HG02973 (cell line): Measurements from ENCODE around the gene RAB11FIP4.

Experiments
- ATAC-seq: cut with Tn5 transposase; IDR thresholded peaks from one replicate; pipeline ENCODE4 v1.9.1; 2021; ENCODE audit warnings: moderate library complexity; ENCODE audit not compliant: unreplicated experiment

RAB11FIP4 gene

DNA sequence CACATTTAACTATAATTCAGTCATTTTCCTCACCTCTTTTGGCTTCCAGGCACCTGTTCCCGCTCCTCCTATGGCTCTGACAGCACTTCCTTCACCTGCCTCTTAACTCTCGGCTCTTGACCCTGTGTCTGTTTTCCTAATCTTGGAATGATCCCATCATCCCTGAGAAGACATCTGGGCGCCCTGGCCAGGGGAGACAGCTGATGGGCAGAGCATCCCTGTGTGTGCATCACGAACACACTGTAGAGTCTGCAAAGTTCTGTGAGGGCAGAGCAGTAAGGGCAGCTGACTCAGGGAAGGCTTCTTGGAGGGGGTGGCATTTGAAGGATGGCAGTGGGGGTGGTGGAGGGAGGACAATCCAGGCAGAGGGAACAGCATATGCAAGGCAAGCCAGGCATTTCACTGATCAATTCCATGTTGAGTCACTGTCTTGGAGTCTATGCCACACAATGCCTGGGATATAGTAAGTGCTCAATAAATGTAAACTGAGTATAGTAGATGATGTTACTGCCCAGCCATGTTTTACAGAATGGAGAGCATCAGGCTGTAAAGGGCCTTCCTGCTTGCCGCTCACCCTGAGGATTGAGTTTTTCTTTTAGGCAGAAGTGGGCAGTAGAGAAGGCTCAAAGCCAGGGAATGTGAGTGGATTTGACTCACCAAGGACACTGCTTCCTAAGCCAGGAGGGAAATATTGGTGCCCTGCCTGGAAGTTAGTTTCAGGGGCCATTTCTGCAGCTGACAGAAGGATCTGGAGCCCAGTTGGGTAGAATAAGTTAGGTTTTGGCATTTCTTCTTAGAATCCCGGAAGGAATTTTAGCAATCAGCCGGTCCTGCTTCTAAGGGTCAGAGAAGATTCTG is 5.8 kb upstream of the RAB11FIP4 start:
- no peak for ATAC-seq

DNA sequence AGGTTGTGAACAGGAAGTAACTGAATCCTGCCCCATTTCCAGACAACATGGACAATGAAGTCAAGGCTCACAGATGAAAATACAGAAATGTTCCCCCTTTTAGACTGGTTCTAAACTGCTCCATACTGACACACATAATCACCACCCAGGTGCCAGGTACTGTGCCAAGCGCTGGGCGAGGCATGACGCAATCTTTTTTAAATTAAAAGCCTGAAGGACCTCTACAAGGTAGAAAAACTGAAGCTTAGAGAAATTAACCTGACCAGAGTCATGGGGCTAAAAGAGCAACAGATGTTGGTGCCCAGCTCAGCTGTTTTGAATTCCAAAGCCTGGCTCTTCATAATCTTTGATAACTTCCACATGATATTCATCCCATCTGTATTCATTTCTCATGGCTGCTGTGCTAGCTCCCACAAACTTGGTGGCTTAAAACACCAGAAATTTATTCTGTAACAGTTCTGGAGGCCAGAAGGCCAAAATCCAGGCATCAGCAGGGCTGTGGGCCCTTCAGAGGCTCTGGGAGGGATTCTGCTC is 4.9 kb upstream of the RAB11FIP4 start:
- no peak for ATAC-seq

DNA sequence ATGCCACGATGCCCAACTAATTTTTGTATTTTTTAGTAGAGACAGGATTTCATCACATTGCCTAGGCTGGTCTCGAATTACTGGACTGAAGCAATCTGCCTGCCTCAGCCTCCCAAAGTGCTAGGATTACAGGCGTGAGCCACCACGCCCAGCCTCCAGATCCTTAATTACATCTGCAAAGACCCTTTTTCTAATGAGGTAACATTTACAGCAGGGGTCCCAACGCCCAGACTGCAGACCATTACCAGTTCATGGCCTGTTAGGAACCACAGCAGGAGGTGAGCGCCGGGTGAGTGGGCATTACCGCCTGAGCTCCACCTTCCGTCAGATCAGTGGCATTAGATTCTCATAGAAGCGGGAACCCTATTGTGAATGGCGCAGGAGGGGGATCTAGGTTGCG is 4.0 kb upstream of the RAB11FIP4 start:
- ATAC-seq = no peak

DNA sequence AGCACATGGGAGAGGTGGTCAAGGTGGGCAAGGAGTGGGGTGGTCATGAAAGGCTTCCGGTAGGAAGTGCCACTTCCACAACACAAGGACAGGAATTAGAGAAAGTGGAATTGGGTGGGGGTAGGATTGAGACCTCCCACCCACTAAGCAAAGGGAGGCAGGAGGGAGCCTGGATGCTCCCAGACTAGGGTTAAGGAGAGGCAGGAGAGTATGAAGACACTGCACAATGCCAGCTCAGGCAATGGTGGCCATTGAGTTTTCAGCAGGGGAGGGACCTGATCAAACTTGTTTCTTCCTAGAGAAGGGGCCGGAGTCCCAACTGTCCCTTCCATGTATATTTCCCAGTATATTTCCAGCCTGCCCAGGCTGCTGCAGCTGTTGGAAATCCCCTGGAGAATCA is 3.1 kb upstream of the RAB11FIP4 start:
- no peak for ATAC-seq

DNA sequence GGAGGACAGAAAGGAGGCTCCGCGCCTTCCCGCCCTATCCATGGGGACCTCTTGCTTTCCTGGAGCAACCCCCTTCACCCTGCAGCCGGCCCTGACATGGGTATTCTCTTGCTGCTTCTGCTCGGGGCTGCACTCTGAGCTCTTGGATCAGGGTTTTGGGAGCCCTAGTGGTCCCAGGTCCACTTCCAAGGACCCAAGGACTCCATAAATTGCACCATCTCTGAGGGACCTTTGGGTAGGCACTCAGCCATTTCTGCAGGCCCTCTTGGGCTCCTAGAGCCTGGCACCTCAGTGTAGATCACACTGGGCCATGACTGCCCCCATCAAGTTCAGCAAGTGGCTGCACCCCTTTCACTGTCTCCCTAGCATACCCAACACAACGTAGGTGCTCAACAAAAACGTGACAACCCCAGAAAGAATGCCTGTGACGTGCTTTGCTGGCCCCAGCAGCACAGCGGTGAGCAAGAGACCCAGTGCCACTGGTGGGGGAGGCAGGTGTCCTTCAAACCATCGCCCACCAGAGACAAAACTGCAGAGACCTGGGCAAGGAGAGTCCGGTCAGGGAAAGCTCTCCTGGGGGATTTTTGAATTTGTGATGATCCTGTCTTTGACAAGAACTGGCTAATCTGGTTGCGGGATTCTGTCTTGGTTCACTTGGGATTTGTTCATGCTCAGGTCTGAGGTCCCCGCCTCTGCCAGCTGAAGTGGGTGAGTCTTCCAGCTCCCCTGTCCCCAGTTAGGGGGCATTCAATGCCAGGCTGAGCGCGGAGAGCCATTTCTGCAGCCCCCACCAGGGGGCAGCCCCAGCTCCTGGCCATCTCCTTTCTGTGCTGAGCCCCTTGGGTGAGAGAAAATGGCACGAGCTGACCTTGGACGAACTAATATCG is 2.5 kb upstream of the RAB11FIP4 start:
- ATAC-seq = no peak

DNA sequence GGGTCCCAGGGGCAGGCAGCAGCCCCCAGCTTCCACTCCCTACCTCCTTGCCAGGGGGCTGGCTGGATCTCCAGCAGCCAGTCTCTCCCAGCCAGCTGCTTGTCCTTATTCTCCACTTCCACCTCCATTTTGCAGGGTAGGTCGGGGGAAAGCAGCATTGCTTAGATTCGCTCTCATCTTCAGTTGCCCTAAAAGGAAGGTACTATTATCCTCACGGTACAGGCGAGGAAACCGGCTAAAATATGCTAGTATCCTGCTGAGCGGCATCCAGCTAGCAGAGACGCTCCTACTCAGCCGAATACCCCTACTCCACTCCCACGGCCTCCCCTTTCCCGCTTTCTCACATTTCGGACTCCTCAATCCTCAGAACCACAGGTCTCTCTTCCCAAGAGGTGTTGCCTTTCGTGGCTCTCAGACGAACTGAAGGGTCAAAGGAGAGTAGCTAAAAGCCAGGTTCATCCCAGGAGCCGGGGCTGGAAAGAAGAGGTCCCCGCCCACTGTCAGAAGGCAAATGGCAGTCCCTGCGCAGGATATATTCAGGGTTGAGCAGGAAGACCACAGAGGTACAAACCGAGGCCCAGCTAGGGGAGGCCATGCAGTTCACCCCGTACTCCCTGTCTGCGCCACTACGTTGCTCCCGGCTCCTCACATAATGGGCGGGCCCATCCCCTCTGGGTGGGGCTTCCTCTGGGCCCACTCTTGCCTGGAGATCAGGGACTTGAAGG is 1.7 kb upstream of the RAB11FIP4 start:
- ATAC-seq = no peak

DNA sequence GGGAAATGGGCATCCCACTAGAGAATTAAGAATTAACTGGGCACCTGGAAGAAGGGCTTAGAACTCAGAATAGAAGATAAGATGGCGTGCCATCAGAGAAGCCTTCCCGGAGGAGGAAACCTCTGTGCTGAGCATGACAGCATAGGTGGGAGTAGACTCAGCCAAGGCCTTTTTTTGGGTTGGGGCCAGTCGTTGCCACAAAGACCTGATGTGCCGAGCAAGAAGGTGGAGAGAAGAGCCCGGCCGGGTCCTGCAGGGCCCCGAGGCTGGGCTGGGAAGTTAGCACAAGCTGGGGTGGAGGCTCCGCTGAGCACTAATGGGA is 1.1 kb upstream of the RAB11FIP4 start:
- ATAC-seq = no peak

DNA sequence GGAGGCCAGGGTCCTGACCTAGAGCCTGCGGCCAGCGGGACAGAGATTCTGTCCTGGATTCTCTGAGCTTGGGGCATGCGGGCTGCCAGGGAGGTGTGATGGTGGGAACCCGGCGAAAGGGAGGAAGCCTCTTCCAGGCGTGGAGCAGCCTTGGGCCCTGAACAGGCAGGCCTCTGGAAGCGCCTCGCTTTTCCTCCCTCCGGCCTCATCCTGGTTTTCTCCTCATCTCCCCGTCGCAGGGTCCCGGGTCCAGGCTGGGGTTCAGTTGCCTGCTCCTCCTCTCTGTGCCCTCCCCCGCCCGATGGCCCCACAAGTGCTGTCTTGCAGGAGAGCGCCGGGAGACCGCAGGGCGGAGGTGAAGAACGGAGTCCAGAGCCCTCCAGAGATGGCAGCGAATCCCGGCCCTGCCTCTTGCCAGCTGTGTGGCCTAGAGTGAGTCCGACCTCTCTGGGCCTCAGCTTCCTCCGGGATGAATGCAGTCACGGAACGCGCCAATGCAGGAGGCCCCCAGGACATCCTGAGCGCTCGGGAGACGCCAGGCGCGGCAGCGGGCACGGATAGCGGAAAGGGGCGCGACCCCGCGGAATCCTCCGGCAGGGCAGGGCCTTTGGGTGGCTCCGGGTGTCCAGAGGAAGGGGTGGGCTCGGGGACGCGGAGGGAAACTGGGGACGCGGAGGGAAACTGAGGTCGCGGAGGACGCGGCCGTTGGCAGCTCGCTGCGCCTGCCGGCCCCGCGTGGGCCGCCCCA is 553 bp upstream of the RAB11FIP4 start:
- ATAC-seq = no peak

DNA sequence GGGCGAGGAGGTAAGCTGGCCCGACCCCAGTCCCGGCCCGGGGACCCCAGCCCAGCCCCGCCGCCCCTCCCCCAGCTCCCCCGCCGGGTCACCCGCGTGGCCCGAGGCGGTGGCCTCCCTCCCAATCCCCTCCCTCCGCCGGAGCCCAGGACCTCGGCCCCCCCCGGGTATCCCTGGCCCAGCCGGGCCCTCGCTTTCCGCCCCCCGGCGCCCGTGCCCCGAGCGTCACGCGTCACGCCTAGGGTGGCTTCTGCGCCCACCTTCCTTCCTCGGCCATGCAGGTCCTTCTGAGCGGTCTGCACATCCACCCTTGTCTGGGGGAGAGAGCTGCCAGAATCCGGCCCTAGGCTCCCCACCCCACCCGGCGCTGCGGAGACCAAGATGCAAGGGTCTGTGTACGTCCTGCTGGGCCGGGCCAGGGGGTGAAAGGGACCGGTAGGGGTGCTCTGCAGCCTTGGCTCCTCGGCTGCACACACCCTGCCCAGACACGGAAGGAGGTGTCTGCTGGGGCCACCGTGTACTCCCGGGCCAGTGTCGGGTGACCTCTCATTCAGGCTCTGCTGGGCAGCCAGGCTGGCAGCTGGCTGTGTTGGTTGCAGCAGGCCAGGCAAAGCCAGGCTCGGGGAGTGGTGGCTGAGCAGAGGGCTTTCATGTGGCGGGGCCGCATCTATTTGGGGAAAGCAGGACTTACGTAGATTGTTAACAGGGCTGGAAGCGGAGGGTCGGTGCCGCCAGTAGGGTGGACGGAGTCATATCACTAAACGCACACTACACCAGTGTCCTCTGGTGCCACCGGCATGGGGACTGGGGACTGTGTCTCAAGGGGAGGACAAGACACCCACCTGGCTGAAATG is 754 bp downstream of the RAB11FIP4 start:
- ATAC-seq = no peak

DNA sequence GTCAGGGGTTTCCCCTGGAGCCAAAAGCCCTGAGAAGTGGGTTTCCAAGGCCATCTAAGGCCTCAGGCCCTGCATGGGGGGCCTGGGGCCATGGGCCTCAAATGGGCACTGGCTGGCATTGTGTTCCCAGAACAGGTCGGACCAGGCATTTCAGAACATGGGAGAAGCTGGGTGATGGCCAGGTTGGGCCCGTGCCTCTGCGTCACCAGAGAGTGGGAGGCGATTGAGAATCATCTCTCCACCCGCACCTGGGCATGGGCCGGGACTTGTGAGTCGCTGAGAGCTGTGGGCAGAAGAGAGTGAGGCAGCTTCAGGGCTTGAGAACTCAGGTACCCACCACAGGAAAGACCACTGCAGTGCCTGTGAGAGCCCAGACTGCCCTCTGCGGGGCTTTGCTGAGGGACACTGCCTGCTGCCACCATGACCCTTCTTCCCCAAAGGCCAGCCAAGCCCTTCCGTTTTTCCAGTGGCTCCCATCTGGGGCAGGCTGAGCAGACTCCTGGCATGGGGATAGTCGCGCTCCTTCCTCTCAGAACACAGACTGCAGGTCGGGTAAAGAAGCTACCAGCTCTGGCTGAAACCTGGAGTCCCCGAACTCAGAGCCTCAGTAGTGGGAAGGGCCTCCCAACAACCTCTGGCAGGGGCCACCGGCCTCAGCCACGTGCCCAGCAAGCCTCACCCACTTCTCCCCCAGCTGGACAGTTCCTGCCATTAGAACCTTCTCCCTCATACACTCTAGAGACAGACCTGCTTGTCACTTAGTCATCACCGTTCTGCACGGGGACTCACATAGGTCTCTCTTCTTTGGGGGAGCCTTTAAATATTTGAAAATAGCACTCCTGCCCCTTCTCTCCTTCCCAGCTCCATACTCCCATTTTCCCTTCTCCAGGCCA is 1.6 kb downstream of the RAB11FIP4 start:
- no peak for ATAC-seq

DNA sequence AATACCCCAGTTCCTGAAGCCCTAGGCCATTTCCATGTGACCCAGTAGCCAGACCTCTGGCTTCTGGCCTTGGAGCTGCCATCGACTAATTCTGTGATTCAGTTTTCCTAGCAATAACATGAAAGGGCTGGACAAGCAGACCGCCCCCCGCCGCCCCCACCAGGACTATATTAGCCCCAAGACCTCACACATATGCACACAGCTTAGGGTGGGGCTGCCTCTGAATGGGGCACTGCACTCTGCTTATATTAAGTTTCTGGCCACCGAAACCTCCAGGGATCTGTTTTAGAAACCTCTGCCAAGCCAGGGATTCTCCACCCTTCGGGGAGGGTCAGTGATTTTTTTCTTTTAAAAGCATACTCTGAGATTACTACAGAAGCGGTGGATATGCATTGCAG is 2.3 kb downstream of the RAB11FIP4 start:
- ATAC-seq = no peak

DNA sequence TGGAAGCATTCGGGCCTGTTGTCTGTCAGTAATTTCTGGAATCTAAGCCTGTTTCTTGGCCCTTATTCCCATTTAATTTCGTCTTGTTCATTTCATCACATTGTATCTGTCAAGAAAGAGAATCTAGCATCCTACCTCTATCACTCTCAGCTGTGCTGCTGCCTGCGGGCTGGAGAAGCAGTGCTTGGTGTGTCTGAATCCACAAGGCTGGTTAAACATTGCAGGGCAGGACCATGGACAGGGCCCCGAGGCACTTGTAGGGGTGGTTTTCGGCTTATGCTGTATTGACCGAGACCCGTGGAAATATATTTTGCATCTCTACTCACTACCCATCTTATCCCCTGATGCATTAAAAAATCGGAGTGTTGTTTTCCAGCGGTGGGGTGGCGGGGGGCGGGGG is 3.1 kb downstream of the RAB11FIP4 start:
- ATAC-seq = no peak

DNA sequence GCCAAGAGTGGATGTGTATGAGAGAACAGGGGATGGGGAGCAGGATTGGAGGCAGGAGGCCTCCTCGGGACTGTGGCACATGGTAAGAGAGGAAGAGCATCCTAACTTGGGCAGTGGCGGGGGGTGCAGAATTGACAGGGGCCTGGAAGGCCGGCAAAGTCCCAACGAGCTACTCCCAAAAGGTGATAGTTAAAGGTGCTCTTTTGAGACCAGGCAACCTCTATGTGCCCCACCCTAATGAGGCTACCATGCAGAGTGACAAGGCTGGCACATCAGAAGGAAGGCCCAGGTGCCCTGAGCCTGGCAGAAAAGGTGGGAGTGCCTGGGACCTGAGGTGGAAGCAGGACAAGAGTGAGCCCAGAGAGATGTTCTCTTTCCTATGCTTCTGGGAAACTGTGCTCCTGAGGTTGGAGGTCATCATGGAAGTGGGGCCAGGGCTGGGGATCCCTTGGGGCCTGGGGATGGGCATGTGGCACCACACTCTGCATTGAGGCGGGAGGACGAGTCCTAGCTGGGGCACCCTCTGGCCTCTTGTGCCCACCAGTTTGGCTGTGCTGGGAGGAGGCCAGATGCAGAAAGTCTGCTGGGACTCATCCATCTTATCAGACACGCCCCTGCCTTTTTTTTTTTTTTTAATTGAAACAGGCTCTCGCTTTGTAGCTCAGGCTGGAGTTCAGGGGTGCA is 5.9 kb downstream of the RAB11FIP4 start:
- ATAC-seq = no peak

DNA sequence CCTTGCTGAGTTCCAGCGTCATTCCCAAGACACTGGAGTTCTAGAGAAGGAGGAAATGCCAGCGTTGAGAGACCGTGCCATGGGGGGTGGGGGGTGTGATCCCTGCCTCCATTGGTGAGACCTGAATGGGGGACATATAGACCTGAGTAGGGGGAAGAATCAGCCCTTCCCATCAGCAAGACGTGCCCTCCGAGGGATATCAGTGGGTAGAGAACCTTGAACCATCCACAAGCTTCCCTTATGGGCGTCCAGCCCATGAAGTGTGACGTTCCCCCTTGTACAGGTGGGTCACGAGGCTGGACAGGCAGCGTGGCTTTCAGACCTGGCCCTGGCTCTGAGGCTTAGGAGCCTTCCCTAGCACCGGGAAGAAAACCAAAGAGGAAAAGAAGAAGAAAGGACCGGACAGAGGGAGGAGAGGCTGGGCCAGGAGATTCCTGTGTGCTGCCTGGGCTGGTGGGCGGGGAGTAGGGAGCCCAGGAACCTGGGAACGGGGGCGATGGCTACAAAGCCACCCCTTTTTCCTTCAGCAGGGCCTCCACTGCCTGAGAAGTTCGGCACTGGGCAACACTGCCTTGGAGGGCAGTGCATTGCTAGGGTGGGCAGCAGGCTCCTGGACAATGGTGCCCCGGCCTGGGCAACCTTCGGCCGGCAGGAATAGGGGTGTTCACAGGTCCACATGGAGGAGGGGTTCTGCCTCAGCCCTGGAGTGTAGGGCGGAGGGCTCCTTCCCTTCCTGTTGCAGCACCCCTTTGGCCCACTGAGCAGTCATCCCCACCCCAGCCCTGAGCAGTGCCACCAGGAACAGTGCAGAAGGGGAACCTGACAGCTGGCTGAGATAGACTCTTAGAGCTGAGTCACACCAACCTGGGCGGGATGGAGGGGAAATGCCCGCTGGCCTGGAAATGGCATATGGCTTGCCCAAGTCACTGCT is 7.2 kb downstream of the RAB11FIP4 start:
- no peak for ATAC-seq

DNA sequence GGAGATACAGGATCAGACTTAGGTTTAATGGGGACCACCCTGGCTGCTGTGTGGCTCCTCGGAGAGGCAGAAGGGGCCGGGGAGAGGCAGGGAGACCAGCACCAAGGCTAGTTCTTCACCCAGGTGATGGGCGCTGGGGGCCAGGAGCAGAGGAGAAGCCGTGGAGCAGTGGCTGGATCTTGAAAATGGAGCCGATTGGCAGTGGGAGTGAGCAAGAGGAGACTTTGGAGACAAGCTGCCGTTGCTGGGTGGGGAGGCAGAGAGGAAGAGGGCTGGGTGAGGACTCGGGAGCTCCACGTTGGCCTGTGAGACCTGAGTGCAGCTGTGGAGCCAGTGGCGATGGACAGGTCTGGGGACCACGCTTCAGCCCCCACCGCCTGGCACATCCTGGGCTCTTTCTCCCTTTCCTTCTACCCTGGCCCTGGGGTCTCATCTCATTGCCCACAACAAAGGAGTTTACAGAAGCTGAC is 9.0 kb downstream of the RAB11FIP4 start:
- no peak for ATAC-seq

DNA sequence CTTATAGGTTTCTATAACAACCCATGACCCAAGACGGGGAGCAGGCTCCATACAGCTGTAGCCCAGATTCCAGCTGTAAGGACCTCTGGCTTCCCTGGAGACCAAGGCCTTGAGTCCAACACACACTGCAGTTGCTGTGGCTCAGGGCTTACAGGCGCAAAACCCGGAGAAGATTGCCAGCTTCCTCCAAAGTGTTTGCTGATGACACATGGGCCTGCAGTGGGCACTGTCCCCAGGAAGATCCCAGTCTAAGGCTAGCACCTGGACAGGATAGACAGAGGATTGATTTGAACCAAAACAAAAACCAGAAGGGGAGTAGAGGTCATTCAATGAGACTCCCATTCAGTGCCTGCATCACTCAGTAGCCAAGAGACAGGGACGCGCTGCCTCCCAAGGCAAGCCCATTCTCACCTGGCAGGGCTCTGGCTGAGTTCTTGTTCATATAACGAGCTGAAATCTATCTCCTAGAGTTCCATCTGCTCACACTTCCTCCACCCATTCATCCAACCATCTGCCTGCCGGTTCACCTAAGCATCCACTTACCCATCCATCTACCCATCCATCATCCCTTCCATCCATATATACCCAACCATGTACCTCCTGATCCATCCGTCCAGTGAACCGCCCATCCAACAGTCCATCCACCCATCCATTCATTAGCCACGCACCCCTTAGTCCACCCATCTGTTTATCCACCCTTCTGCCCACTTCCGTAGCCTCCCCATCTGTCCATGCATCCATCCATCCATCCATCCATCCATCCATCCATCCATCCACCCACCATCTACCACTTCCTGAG is 10.2 kb downstream of the RAB11FIP4 start:
- no peak for ATAC-seq
